GM18951 (cell line): ENCODE results near the gene DUSP14.

Experiments
- POLR2A ChIP-seq: IDR thresholded peaks from 4 replicates; pipeline ENCODE4 v1.6.1; 2011; ENCODE audit warnings: mild to moderate bottlenecking; ENCODE audit not compliant: insufficient read length, insufficient read depth; ENCODE audit errors: extremely low read depth
- in situ Hi-C: fragments of 300-500 bp; cut with MboI; formaldehyde crosslinking; loops from one replicate; pipeline ENCODE4 v1.12.0; 2022; ENCODE audit warnings: low sequenced_read_pairs, mixed read lengths, inconsistent platforms; ENCODE audit not compliant: unreplicated experiment

The DUSP14 gene

DNA sequence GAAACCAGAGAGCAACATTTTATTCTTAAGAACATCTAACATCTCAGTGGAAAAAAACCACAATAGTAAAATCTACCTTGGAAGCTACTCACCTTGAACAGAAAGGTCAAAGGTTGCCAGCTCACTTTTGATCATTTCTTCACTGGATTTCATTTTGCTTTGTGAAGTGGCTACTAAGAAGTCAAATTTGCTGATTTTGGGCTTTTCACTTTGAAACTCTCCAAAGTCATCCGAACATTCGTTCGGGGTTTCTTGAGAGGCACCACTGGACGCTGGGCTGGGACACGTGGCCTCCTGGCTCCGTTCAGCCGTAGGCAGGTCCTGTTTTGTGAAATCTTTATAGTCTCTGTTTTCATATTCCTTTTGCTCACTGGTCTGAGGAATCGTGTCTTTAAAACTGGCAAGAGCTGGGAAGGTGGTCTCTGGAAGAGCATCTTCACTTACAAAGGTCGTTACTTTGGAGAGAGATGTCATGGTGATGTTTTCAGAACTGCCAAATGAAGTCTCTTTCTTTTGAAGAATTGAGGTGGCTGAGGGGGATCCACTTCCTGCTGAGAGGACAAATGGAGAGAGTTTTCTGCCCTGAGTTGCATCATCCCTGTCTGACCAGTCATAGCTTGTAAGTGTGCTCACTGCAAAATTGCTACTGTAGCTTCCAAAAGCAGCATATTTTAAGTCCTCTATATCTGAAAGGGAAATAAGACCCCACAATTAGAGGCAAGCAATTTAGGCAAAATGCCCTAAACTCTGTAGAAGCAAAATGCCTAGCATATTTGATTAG, 52.4 kb downstream of the DUSP14 start:
- TF ChIP-seq POLR2A: no peak
- in situ Hi-C loops: no loop called here

DNA sequence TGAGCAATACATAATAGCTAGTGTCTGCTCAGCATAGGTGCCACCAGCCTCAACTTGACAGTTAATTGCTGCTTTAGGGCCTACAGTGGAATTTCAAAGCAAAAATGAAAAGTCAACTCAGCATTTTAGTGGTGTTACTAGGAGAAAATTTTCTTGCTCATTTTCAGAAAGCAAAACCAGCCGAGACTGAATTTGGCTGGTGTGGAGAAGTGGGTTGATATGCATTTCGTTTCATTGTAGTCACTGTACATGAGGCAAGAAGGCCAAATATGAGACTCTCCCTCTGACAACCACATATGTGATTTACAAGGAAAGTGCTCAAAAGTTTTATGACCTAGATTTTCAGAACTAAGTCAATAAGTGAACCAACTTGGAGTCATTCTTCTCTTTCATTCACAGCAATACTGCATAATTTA, 54.0 kb downstream of the DUSP14 start:
- in situ Hi-C loops: no loop called here

GRCh38 chr17:37545486-37545885, 55.8 kb downstream of the DUSP14 start:
- TF ChIP-seq POLR2A: no peak
- in situ Hi-C loops: no loop called here

More for the DNA sequence above, 54.0 kb downstream of the DUSP14 start:
- no peak for TF ChIP-seq POLR2A

- no peak for TF ChIP-seq POLR2A
- in situ Hi-C loops: no loop called here
Measured at GRCh38 chr17:37546302-37546701, 56.6 kb downstream of the DUSP14 start.

DNA sequence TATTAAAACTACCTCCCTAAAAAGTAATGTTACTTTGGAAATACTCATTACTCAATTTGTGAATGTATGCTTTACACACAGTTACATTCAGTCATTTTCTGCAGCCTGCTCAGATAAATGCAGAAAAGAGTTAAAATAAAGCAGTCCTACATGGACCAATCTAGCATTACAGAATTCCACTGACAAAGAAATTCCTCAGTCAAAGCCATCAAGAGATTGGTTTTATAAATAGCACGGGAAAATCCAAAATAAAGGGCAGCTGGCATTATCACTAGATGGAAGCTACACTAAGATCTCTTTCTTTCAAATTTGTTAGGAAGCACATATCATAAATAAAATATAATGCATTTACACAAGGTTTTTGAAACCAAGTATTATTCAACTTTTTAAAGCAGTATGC, 58.3 kb downstream of the DUSP14 start:
- in situ Hi-C loops: no loop called here
- no peak for TF ChIP-seq POLR2A

- no peak for TF ChIP-seq POLR2A
- in situ Hi-C loops: no loop called here
Measured at GRCh38 chr17:37551788-37552187, 62.1 kb downstream of the DUSP14 start.

- TF ChIP-seq POLR2A: no peak
- in situ Hi-C loops: no loop called here
Measured at GRCh38 chr17:37553401-37553966, 63.8 kb downstream of the DUSP14 start.

DNA sequence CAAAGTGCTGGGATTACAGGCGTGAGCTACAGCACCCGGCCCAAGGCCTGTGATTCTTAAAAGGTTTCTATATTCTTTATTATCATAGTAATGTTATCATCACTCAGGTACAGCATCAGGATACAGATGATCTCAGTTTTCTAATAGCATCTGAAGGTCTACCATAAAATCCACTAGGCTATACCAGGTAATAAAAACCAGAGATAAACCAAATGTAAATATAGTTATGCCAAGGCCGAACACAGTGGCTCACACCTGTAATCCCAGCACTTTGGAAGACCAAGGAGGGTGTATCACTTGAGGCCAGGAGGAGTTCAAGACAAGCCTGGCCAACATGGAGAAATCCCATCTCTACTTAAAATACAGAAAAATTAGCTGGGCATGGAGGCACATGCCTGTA, 65.7 kb downstream of the DUSP14 start:
- in situ Hi-C loops: no loop called here
- no peak for TF ChIP-seq POLR2A

GRCh38 chr17:37557482-37557881, 67.8 kb downstream of the DUSP14 start:
- in situ Hi-C loops: no loop called here
- no peak for TF ChIP-seq POLR2A

DNA sequence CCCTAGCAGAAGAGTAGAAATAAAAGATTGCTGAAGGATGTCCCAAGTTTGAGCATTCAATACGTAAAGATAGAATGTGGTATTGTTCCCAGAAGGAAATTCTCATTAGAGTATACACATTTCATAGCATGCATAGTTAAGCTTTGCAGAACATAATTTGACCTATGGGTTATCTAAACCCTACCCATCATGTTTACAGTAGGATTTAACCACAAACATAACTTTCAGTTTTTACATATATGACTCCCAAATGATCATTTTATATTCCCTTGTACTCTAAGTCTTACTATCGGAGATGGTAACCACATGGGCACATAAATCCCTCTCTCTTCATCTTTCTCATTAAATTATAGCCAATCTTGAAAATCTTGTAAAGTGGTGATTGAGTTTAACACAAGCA, 68.6 kb downstream of the DUSP14 start:
- in situ Hi-C loops: no loop called here
- TF ChIP-seq POLR2A: no peak

DNA sequence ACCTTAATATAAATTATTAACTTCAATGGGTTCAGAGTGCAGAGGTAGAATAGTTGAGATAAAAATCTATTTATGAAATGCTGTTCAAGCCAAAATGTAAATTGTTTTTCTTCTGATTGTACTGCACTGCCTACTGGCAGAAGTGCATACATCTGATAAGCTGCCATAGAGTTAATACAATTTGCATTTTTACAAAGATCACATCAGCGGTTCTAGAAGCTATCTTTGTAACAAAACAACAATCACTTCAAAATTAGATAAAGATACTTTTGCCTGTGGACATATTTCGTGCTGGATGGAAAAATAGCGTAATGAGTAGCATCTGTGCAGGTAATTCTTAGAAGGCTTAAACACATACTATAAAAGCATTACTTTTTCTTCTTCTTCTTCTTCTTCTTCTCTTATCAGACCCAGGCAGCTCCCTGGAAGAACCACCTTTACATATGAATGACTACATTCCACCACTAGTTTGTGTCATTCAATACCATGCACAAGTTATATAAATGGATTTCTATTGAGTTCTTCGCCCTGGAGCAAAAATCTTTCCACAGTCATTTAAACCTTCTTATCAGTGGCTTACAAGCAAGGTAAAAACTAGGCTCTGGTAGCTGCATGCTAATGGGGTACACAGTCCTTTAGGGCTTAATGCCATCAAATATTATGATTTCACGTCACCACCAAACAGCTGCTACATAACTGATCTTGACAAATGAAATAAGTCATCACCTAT, 72.5 kb downstream of the DUSP14 start:
- TF ChIP-seq POLR2A: no peak
- in situ Hi-C loops: no loop called here
